ENCODE results near the gene JARID2. TPM values are rescaled to one million over a fixed set of nuclear protein-coding genes. Genes with fewer than 3 reads are reported as not detected.

The JARID2 gene
- total and polyA plus RNA-seq, 4 donors = 15.4 to 25.5 (median 23.1) TPM

- Histone ChIP-seq H3K4me3 (ENCODE audit: low read depth, low read length) (no peak overlapping the region), H3K9me3 (ENCODE audit: control insufficient read depth, insufficient read depth, low read length) (no peaks in the 10 kb centered on the region), H3K27me3 (ENCODE audit: control insufficient read depth, insufficient read depth, low read length) (no peaks in the 10 kb centered on the region), H3K27ac (ENCODE audit: low read depth, low read length) (no peak overlapping the region), H3K4me1 (ENCODE audit: control insufficient read depth, insufficient read depth, low read length) (peaks cover 18% of the 10 kb centered on the region), H3K36me3 (ENCODE audit: control insufficient read depth, insufficient read depth, low read length) (no peaks in the 10 kb centered on the region)
- WGBS (ENCODE audit: insufficient coverage) = 50% methylated on average over 1 of the region's 7 CpGs
- peak in 3 of 6 donors; percentile 38 to 85 (median 76) for DNase-seq (ENCODE audit: low read depth in 4 of 6, low spot score in 6 of 6)
These were observed 195.5 kb downstream of the JARID2 start for GRCh38 chr6:15441215-15441868.

- H3K4me1 ChIP-seq (ENCODE audit: control insufficient read depth, insufficient read depth, low read length) = peaks cover 18% of the 10 kb centered on the region
- no peaks in the 10 kb centered on the region for H3K9me3 ChIP-seq (ENCODE audit: control insufficient read depth, insufficient read depth, low read length)
- DNase-seq (ENCODE audit: low read depth in 4 of 6, low spot score in 6 of 6) = no peak
- no peak overlapping the region for H3K4me3 ChIP-seq (ENCODE audit: low read depth, low read length)
- H3K27me3 ChIP-seq (ENCODE audit: control insufficient read depth, insufficient read depth, low read length) = no peaks in the 10 kb centered on the region
- no peak overlapping the region for H3K27ac ChIP-seq (ENCODE audit: low read depth, low read length)
- WGBS (ENCODE audit: insufficient coverage) = no CpG with 5 or more reads among the region's 4 CpGs
- H3K36me3 ChIP-seq (ENCODE audit: control insufficient read depth, insufficient read depth, low read length) = no peaks in the 10 kb centered on the region
These were observed 196.1 kb downstream of the JARID2 start for GRCh38 chr6:15441981-15442380.

GRCh38 chr6:15442467-15442866, 196.6 kb downstream of the JARID2 start:
- WGBS (ENCODE audit: insufficient coverage) = 57% methylated on average over 6 of the region's 6 CpGs
- H3K4me1 ChIP-seq (ENCODE audit: control insufficient read depth, insufficient read depth, low read length) = peaks cover 21% of the 10 kb centered on the region

GRCh38 chr6:15443119-15443830, 197.4 kb downstream of the JARID2 start:
- Histone ChIP-seq H3K4me3 (ENCODE audit: low read depth, low read length) (no peak overlapping the region), H3K4me1 (ENCODE audit: control insufficient read depth, insufficient read depth, low read length) (peaks cover 24% of the 10 kb centered on the region), H3K27me3 (ENCODE audit: control insufficient read depth, insufficient read depth, low read length) (no peaks in the 10 kb centered on the region), H3K27ac (ENCODE audit: low read depth, low read length) (no peak overlapping the region), H3K36me3 (ENCODE audit: control insufficient read depth, insufficient read depth, low read length) (no peaks in the 10 kb centered on the region), H3K9me3 (ENCODE audit: control insufficient read depth, insufficient read depth, low read length) (no peaks in the 10 kb centered on the region)
- 89% methylated on average over 1 of the region's 5 CpGs for WGBS (ENCODE audit: insufficient coverage)
- no peak for DNase-seq (ENCODE audit: low read depth in 4 of 6, low spot score in 6 of 6)

More at GRCh38 chr6:15442467-15442866, 196.6 kb downstream of the JARID2 start:
- no peaks in the 10 kb centered on the region for H3K27me3 ChIP-seq (ENCODE audit: control insufficient read depth, insufficient read depth, low read length)
- H3K27ac ChIP-seq (ENCODE audit: low read depth, low read length) = no peak overlapping the region
- H3K36me3 ChIP-seq (ENCODE audit: control insufficient read depth, insufficient read depth, low read length) = no peaks in the 10 kb centered on the region
- DNase-seq (ENCODE audit: low read depth in 4 of 6, low spot score in 6 of 6) = no peak
- no peaks in the 10 kb centered on the region for H3K9me3 ChIP-seq (ENCODE audit: control insufficient read depth, insufficient read depth, low read length)
- no peak overlapping the region for H3K4me3 ChIP-seq (ENCODE audit: low read depth, low read length)

- H3K9me3 ChIP-seq (ENCODE audit: control insufficient read depth, insufficient read depth, low read length) = no peaks in the 10 kb centered on the region
- H3K4me1 ChIP-seq (ENCODE audit: control insufficient read depth, insufficient read depth, low read length) = peaks cover 24% of the 10 kb centered on the region
- no peaks in the 10 kb centered on the region for H3K36me3 ChIP-seq (ENCODE audit: control insufficient read depth, insufficient read depth, low read length)
- 37% methylated on average over 6 of the region's 14 CpGs for WGBS (ENCODE audit: insufficient coverage)
- no peaks in the 10 kb centered on the region for H3K27me3 ChIP-seq (ENCODE audit: control insufficient read depth, insufficient read depth, low read length)
- peak overlapping the region; percentile 66 for H3K27ac ChIP-seq (ENCODE audit: low read depth, low read length)
- H3K4me3 ChIP-seq (ENCODE audit: low read depth, low read length) = peak overlapping the region; percentile 13
- DNase-seq (ENCODE audit: low read depth in 4 of 6, low spot score in 6 of 6) = peak; percentile 72 to 94 (median 75)
These were observed 198.3 kb downstream of the JARID2 start for GRCh38 chr6:15444081-15444731.

- H3K36me3 ChIP-seq (ENCODE audit: control insufficient read depth, insufficient read depth, low read length) = no peaks in the 10 kb centered on the region
- H3K27ac ChIP-seq (ENCODE audit: low read depth, low read length) = peak overlapping the region; percentile 29
- no peak overlapping the region for H3K4me3 ChIP-seq (ENCODE audit: low read depth, low read length)
- no peaks in the 10 kb centered on the region for H3K27me3 ChIP-seq (ENCODE audit: control insufficient read depth, insufficient read depth, low read length)
- peak in 5 of 6 donors; percentile 69 to 95 (median 80) for DNase-seq (ENCODE audit: low read depth in 4 of 6, low spot score in 6 of 6)
- 21% methylated on average over 3 of the region's 3 CpGs for WGBS (ENCODE audit: insufficient coverage)
- H3K9me3 ChIP-seq (ENCODE audit: control insufficient read depth, insufficient read depth, low read length) = no peaks in the 10 kb centered on the region
- H3K4me1 ChIP-seq (ENCODE audit: control insufficient read depth, insufficient read depth, low read length) = peaks cover 24% of the 10 kb centered on the region
These were observed 199.0 kb downstream of the JARID2 start for GRCh38 chr6:15444881-15445280.

GRCh38 chr6:15447546-15448267, 201.8 kb downstream of the JARID2 start:
- H3K4me1 ChIP-seq (ENCODE audit: control insufficient read depth, insufficient read depth, low read length) = peaks cover 21% of the 10 kb centered on the region
- H3K36me3 ChIP-seq (ENCODE audit: control insufficient read depth, insufficient read depth, low read length) = no peaks in the 10 kb centered on the region
- no peaks in the 10 kb centered on the region for H3K27me3 ChIP-seq (ENCODE audit: control insufficient read depth, insufficient read depth, low read length)
- no CpG with 5 or more reads among the region's 5 CpGs for WGBS (ENCODE audit: insufficient coverage)
- no peak overlapping the region for H3K4me3 ChIP-seq (ENCODE audit: low read depth, low read length)
- DNase-seq (ENCODE audit: low read depth in 4 of 6, low spot score in 6 of 6) = no peak
- no peak overlapping the region for H3K27ac ChIP-seq (ENCODE audit: low read depth, low read length)
- no peaks in the 10 kb centered on the region for H3K9me3 ChIP-seq (ENCODE audit: control insufficient read depth, insufficient read depth, low read length)

- Histone ChIP-seq H3K27ac (ENCODE audit: low read depth, low read length) (no peak overlapping the region), H3K4me3 (ENCODE audit: low read depth, low read length) (no peak overlapping the region), H3K27me3 (ENCODE audit: control insufficient read depth, insufficient read depth, low read length) (no peaks in the 10 kb centered on the region), H3K4me1 (ENCODE audit: control insufficient read depth, insufficient read depth, low read length) (peaks cover 18% of the 10 kb centered on the region), H3K36me3 (ENCODE audit: control insufficient read depth, insufficient read depth, low read length) (no peaks in the 10 kb centered on the region), H3K9me3 (ENCODE audit: control insufficient read depth, insufficient read depth, low read length) (no peaks in the 10 kb centered on the region)
- no peak for DNase-seq (ENCODE audit: low read depth in 4 of 6, low spot score in 6 of 6)
- no CpG with 5 or more reads among the region's 2 CpGs for WGBS (ENCODE audit: insufficient coverage)
These were observed 203.1 kb downstream of the JARID2 start for GRCh38 chr6:15449011-15449410.

GRCh38 chr6:15451738-15452137, 205.9 kb downstream of the JARID2 start:
- WGBS (ENCODE audit: insufficient coverage) = 57% methylated on average over 1 of the region's 4 CpGs
- H3K4me3 ChIP-seq (ENCODE audit: low read depth, low read length) = no peak overlapping the region
- H3K9me3 ChIP-seq (ENCODE audit: control insufficient read depth, insufficient read depth, low read length) = no peaks in the 10 kb centered on the region
- H3K27ac ChIP-seq (ENCODE audit: low read depth, low read length) = no peak overlapping the region
- no peaks in the 10 kb centered on the region for H3K36me3 ChIP-seq (ENCODE audit: control insufficient read depth, insufficient read depth, low read length)
- DNase-seq (ENCODE audit: low read depth in 4 of 6, low spot score in 6 of 6) = no peak
- H3K27me3 ChIP-seq (ENCODE audit: control insufficient read depth, insufficient read depth, low read length) = no peaks in the 10 kb centered on the region
- H3K4me1 ChIP-seq (ENCODE audit: control insufficient read depth, insufficient read depth, low read length) = peaks cover 5% of the 10 kb centered on the region
